ENCODE measurements around the gene TRAF5.

GRCh38 chr1:211326140-211326527 lies 499 bp upstream of the TRAF5 start:
- TF ChIP-seq SP1 (CRISPR knock-in tag; conservative IDR thresholded peaks at IDR 0.05) (no peak), CTCF (IDR thresholded peaks at IDR 0.05) (no peak), TEAD4 (CRISPR knock-in tag; IDR thresholded peaks at IDR 0.05) (no peak), ATF3 (CRISPR knock-in tag; conservative IDR thresholded peaks at IDR 0.05) (no peak), E2F1 (CRISPR knock-in tag; IDR thresholded peaks at IDR 0.05) (no peak), ZNF416 (CRISPR knock-in tag; IDR thresholded peaks at IDR 0.05) (no peak)
- TF ChIP-seq, protein P1, sequence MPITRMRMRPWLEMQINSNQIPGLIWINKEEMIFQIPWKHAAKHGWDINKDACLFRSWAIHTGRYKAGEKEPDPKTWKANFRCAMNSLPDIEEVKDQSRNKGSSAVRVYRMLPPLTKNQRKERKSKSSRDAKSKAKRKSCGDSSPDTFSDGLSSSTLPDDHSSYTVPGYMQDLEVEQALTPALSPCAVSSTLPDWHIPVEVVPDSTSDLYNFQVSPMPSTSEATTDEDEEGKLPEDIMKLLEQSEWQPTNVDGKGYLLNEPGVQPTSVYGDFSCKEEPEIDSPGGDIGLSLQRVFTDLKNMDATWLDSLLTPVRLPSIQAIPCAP (CRISPR knock-in tag; IDR thresholded peaks at IDR 0.05): no peak
